GM12878 (cell line): ENCODE data around the gene RXFP4. TPM values are rescaled to one million over a fixed set of nuclear protein-coding genes. Genes with fewer than 3 reads are reported as not detected.

Source experiments
- ATAC-seq: fragments of 200-7000 bp; cut with Tn5 transposase; 3 replicates; pipeline ENCODE4 v1.9.1; 2020; ENCODE audit warnings: mild to moderate bottlenecking, moderate library complexity
- BruUV-seq: library from RNA; stranded (reverse); fragments of 400-500 nt; replicated peaks from 2 replicates; lab custom pipeline; 2021; lab: Mats Ljungman, UMichigan
- CTCF ChIA-PET: fragments of 300-600 bp; sonication (Branson Sonifier 250); formaldehyde crosslinking; extraction: SDS; loops from one replicate; lab custom pipeline; 2021; ENCODE audit warnings: inconsistent platforms; lab: Yijun Ruan, JAX
- POLR2A ChIA-PET: fragments of 350-600 bp; formaldehyde crosslinking; extraction: SDS; loops from one replicate; lab custom pipeline; 2021; ENCODE audit warnings: inconsistent platforms; lab: Charles Lee
- RAD21 ChIA-PET: fragments of 300-600 bp; sonication (Branson Sonifier 250); formaldehyde crosslinking; loops from one replicate; lab custom pipeline; 2023; ENCODE audit warnings: antibody characterized with exemption; ENCODE audit not compliant: unreplicated experiment; lab: Charles Lee
- SMC1A ChIA-PET: fragments of 300-600 bp; sonication (Branson Sonifier 250); formaldehyde crosslinking; loops from one replicate; lab custom pipeline; 2023; ENCODE audit not compliant: unreplicated experiment, uncharacterized antibody; lab: Charles Lee
- DNase-seq: peaks from one replicate; pipeline ENCODE4 v3.0.0-alpha.2; 2011; ENCODE audit warnings: low read depth, low spot score
- FAIRE-seq: peaks from 3 replicates; lab custom pipeline; 2011; peaks lifted over from hg19 to GRCh38; lab: Jason Lieb, UNC
- H2AFZ ChIP-seq: 2 replicates; pipeline ENCODE4 v1.6.0; 2011; ENCODE audit warnings: low read depth, low read length, control low read depth; ENCODE audit not compliant: control insufficient read depth
- H3K27ac ChIP-seq: 2 replicates; pipeline ENCODE4 v1.5.1; 2011; ENCODE audit warnings: control low read depth; ENCODE audit not compliant: control insufficient read depth, insufficient read depth
- H3K27me3 ChIP-seq, 2 experiments: replicated peaks in 1 of 2; 2 replicates each; pipeline versions ENCODE4 v1.6.0 to v1.6.1; 2011; ENCODE audit warnings: low read length in 1 of 2; ENCODE audit not compliant: control insufficient read depth in 2 of 2, insufficient read depth in 2 of 2
- H3K36me3 ChIP-seq, 2 experiments: 2 replicates each; pipeline ENCODE4 v1.5.1; 2011; ENCODE audit warnings: low read length in 1 of 2; ENCODE audit not compliant: control insufficient read depth in 2 of 2, insufficient read depth in 2 of 2
- H3K4me1 ChIP-seq: 2 replicates; pipeline ENCODE4 v1.6.1; 2011; ENCODE audit warnings: mild to moderate bottlenecking, low read length, moderate library complexity, mixed read lengths; ENCODE audit not compliant: control insufficient read depth, insufficient read depth
- H3K4me2 ChIP-seq: 2 replicates; pipeline ENCODE4 v1.6.0; 2011; ENCODE audit warnings: control low read depth; ENCODE audit not compliant: control insufficient read depth, insufficient read depth
- H3K4me3 ChIP-seq: fragments of 200-600 bp; sonication (generic); 2 replicates; pipeline ENCODE4 v1.5.1; 2016
- H3K79me2 ChIP-seq: 2 replicates; pipeline ENCODE4 v1.6.0; 2011; ENCODE audit warnings: low read length; ENCODE audit not compliant: control insufficient read depth, insufficient read depth
- H3K9ac ChIP-seq: 2 replicates; pipeline ENCODE4 v1.8.0; 2011; ENCODE audit warnings: low read length, control low read depth, mixed read lengths; ENCODE audit not compliant: control insufficient read depth, insufficient read depth
- H3K9me3 ChIP-seq: replicated peaks from 3 replicates; pipeline ENCODE4 v1.5.1; 2011; ENCODE audit warnings: mild to moderate bottlenecking, low read length; ENCODE audit not compliant: control insufficient read depth, insufficient read depth
- H4K20me1 ChIP-seq: 2 replicates; pipeline ENCODE4 v1.6.0; 2011; ENCODE audit not compliant: control insufficient read depth, insufficient read depth
- ATF2 ChIP-seq: IDR thresholded peaks from 2 replicates; pipeline ENCODE4 v1.6.1; 2012; ENCODE audit warnings: low read length, inconsistent platforms
- CREM ChIP-seq: IDR thresholded peaks from 2 replicates; pipeline ENCODE4 v1.6.1; 2014; ENCODE audit warnings: antibody characterized with exemption, low read depth
- E4F1 ChIP-seq: fragments of 450-650 bp; IDR thresholded peaks from 2 replicates; pipeline ENCODE4 v1.6.1; 2018; ENCODE audit warnings: borderline replicate concordance, mild to moderate bottlenecking; ENCODE audit not compliant: partially characterized antibody
- JUND ChIP-seq: IDR thresholded peaks from 2 replicates; pipeline ENCODE4 v1.6.1; 2012; ENCODE audit warnings: low read depth, mild to moderate bottlenecking, low read length, improper control_type of control experiment, moderate library complexity
- KDM1A ChIP-seq: fragments of 200-600 bp; sonication (generic); IDR thresholded peaks from 2 replicates; pipeline ENCODE4 v1.6.1; 2016; ENCODE audit warnings: borderline replicate concordance
- KLF5 ChIP-seq: fragments of 450-650 bp; IDR thresholded peaks from 2 replicates; pipeline ENCODE4 v1.6.1; 2014; ENCODE audit warnings: mild to moderate bottlenecking; ENCODE audit not compliant: partially characterized antibody
- LARP7 ChIP-seq: fragments of 450-650 bp; IDR thresholded peaks from 2 replicates; pipeline ENCODE4 v1.6.1; 2017; ENCODE audit warnings: mild to moderate bottlenecking
- NFXL1 ChIP-seq: fragments of 450-650 bp; IDR thresholded peaks from 2 replicates; pipeline ENCODE4 v1.6.1; 2017; ENCODE audit warnings: antibody characterized with exemption, mild to moderate bottlenecking, borderline replicate concordance
- POLR2AphosphoS2 ChIP-seq: IDR thresholded peaks from 2 replicates; pipeline ENCODE4 v1.6.1; 2011; ENCODE audit warnings: low read depth, mild to moderate bottlenecking, low read length, improper control_type of control experiment, moderate library complexity
- POU2F2 ChIP-seq: IDR thresholded peaks from 3 replicates; pipeline ENCODE4 v1.6.1; 2011; ENCODE audit warnings: low read depth, mild to moderate bottlenecking, low read length, borderline replicate concordance
- RB1 ChIP-seq: fragments of 450-650 bp; formaldehyde crosslinking; IDR thresholded peaks from 2 replicates; pipeline ENCODE4 v1.6.1; 2017; ENCODE audit warnings: mild to moderate bottlenecking, borderline replicate concordance
- SMC3 ChIP-seq: IDR thresholded peaks from 2 replicates; pipeline ENCODE4 v1.6.1; 2011; ENCODE audit warnings: low read length, improper control_type of control experiment, borderline replicate concordance
- STAT3 ChIP-seq: IDR thresholded peaks from 2 replicates; pipeline ENCODE4 v1.6.1; 2011; ENCODE audit warnings: low read depth, low read length, improper control_type of control experiment
- TCF12 ChIP-seq: IDR thresholded peaks from 2 replicates; pipeline ENCODE4 v1.6.1; 2011; ENCODE audit warnings: low read depth, mild to moderate bottlenecking, low read length
- ZBED1 ChIP-seq: IDR thresholded peaks from 2 replicates; pipeline ENCODE4 v1.6.1; 2016; ENCODE audit warnings: borderline replicate concordance
- ZNF217 ChIP-seq: fragments of 450-650 bp; IDR thresholded peaks from 2 replicates; pipeline ENCODE4 v1.6.1; 2017; ENCODE audit warnings: antibody characterized with exemption, mild to moderate bottlenecking
- WGBS: methylation state at CpG from one replicate; pipeline ENCODE4 v1.1.6; 2016; ENCODE audit warnings: low lambda C conversion rate; ENCODE audit not compliant: insufficient replicate concordance, insufficient coverage; ENCODE audit errors: missing lambda C conversion rate; 5-methylcytosine and 5-hydroxymethylcytosine counted together
- in situ Hi-C: fragments of 300-500 bp; cut with MboI; formaldehyde crosslinking; loops from 9 replicates; pipeline ENCODE4 v1.14.3; 2018; ENCODE audit warnings: mixed read lengths
- intact Hi-C: fragments of 100-400 bp; cut with micrococcal nuclease; formaldehyde crosslinking; loops from one replicate; pipeline ENCODE4 v1.14.2; 2022; ENCODE audit not compliant: unreplicated experiment
- polyA plus RNA-seq, 11 experiments: library from polyadenylated mRNA; depleted of rRNA in 4 of 11; unstranded in 6 of 11; stranded (reverse) in 5 of 11; fragments of >200 nt; fragmentation: Nextera tagmentation in 4 of 11; fragmentation: Illumina TruSeq in 1 of 11; extraction: Ambion mirVana in 4 of 11; extraction: Trizol in 1 of 11; gene quantifications; 1 replicate in 1 of 11; 2 replicates in 10 of 11; pipeline versions ENCODE4 v1.2.1 to v1.2.3, GENCODE V29; 2011 to 2016; ENCODE audit warnings: inconsistent platforms in 2 of 11, missing spikeins in 2 of 11, low read depth in 1 of 11
- total RNA-seq, 4 experiments: library from RNA; depleted of rRNA in 3 of 4; stranded (reverse); fragments of >200 nt in 3 of 4; fragmentation: Illumina TruSeq in 1 of 4; extraction: Trizol in 1 of 4; gene quantifications; 2 replicates each; pipeline versions ENCODE4 v1.2.1 to v1.2.3, GENCODE V29; 2013 to 2021

RXFP4 gene
- total and polyA plus RNA-seq, 10 of the 15 experiments (the other 5 are each of a cell fraction or from before 2014, with no cell fraction given), result 0.10 to 0.40 (median 0.39) TPM; not detected in 7

- TF ChIP-seq ATF2 (peak; percentile 79), POU2F2 (no peak), CREM (0 out of 2 replicates have a peak, but pooled peaks have one; percentile 29)
Measured at GRCh38 chr1:155946633-155947219, 5.3 kb downstream of the RXFP4 start (continued).

GRCh38 chr1:155947292-155947691 lies 5.9 kb downstream of the RXFP4 start:
- in situ Hi-C loops, result no loop called here
- peaks cover 44% of the 10 kb centered on the region for H3K4me1 ChIP-seq
- TF ChIP-seq ZNF217, result no peak
- TF ChIP-seq E4F1, result no peak
- TF ChIP-seq KLF5, result no peak
- TF ChIP-seq SMC3, result no peak
- no peak for TF ChIP-seq KDM1A
- no peak for TF ChIP-seq STAT3
- no peak for TF ChIP-seq TCF12
- no peak for TF ChIP-seq RB1
- TF ChIP-seq POLR2AphosphoS2, result no peak
- TF ChIP-seq JUND, result no peak
- TF ChIP-seq NFXL1, result no peak
- no peak for TF ChIP-seq LARP7
- TF ChIP-seq ZBED1, result no peak

More at GRCh38 chr1:155947292-155947691, 5.9 kb downstream of the RXFP4 start:
- ChIA-PET SMC1A (interaction anchor here (1.2 to 2.9 kb wide), 7 partner anchors 9 to 42 kb away, joined by 4 to 12 read pairs (median 8); partner anchors contain the start of gene ARHGEF2), CTCF (interaction anchor here (1.7 to 2.4 kb wide), 2 partner anchors 9 to 29 kb away, joined by 7 to 12 read pairs; no protein-coding TSS in a partner anchor), RAD21 (interaction anchor here (0.8 to 2.9 kb wide), 5 partner anchors 9 to 30 kb away, joined by 3 to 18 read pairs (median 4); partner anchors contain the start of gene ARHGEF2), POLR2A (interaction anchor here (0.6 to 1.7 kb wide), 5 partner anchors 10 to 567 kb away, joined by 3 to 7 read pairs (median 3); no protein-coding TSS in a partner anchor)
- no peaks in the 10 kb centered on the region for H3K27me3 ChIP-seq
- H3K9me3 ChIP-seq, result no peaks in the 10 kb centered on the region
- H3K9ac ChIP-seq, result no peak overlapping the region; the same call in 1 of the 2 replicates
- no peak overlapping the region for H2AFZ ChIP-seq
- H3K4me2 ChIP-seq, result 0 out of 2 replicates have a peak overlapping the region, but pooled peaks have one; percentile 26
- WGBS, result 87% methylated on average over 2 of the region's 4 CpGs
- intact Hi-C loops, result loop anchor here (2.0 kb wide), 1 partner anchor 30 kb away; no protein-coding TSS in a partner anchor
- peak overlapping the region; percentile 79 for H3K27ac ChIP-seq
- DNase-seq, result no peak
- H3K36me3 ChIP-seq, result peaks cover 32% of the 10 kb centered on the region in 2 experiments; a peak in 3 of 4 replicates
- H3K4me3 ChIP-seq, result peak overlapping the region; percentile 12
- FAIRE-seq, result no peak
- BruUV-seq, result no TSS peak
- no peak for ATAC-seq
- no peaks in the 10 kb centered on the region for H4K20me1 ChIP-seq
- H3K79me2 ChIP-seq, result no peaks in the 10 kb centered on the region
